Mesenteric fat pad (tissue), 1 donor: ENCODE measurements around the gene LRMDA. TPM values are rescaled to one million over a fixed set of nuclear protein-coding genes. Genes with fewer than 3 reads are reported as not detected.

ENCODE experiments used
- DNase-seq: peaks from one replicate; pipeline ENCODE4 v3.0.0-alpha.2; 2020; ENCODE audit warnings: low spot score
- total RNA-seq: library from RNA; stranded (reverse); fragmentation: NEBNext Ultra II Directional; extraction: Animal tissue kit (Norgen Biotek cat#: 25700); gene quantifications from one replicate; pipeline ENCODE4 v1.2.1, GENCODE V29; 2021
- donor health status: DM: yes; HTN: yes; CAD: no.

Gene LRMDA
- total RNA-seq, 1 donor from 2014 or later: 26.6 TPM

DNA sequence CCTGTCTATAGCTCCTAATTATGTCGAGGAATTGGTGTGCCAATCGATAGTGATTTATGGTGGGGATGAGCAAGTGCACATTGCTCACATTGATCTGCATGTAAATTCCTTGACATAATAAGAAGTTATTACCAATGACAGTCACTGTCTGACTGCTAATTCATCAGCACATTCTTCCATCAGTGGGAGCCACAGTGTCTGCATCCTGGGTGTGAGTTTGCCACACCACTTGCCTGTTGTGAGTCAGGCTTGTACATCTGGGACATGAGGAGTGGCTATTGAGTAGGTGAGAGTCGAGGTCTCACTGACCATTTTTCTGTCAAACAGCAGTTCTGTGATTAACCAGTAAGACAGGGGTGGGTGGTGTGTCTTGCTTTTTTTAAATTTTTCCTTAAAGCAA, 263.4 kb downstream of the LRMDA start:
- DNase-seq: no peak

DNA sequence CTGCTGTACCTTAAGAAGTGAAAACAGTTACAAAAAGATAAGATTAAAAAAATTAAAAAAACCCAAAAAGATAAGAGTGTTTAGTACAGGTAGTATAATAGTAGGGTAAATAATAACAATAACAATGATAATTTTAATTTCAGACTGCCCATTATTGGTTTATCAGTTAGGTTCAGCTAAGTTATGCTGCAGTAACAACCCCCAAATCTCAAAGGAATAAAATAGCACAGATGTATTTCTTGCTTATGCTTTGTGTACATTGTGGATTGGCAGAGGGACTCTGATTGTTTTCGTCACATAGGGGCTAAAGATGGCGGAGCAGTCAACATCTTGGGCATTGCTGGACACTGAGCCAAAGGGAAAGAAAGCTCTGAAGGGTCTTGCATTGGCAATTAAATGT, 264.6 kb downstream of the LRMDA start:
- DNase-seq: no peak

DNA sequence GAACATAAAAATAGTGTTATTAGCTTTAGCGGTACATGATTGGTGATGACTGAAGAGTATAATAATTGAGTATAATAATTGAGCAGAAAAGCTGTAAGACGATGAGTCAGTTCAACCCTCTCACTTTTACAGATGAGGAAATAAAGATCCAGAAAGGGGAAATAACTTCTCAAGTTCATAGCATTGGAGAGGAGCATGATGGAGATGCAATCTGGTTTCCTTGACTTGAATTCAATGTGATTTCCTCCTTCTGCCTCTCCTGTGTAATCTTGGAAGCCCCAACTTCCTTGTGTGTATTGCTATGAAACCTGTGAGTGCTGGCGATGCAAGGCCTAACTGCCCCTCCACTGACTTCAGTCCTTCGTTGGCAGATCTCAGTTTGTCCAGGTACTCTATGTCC, 265.1 kb downstream of the LRMDA start:
- no peak for DNase-seq

DNA sequence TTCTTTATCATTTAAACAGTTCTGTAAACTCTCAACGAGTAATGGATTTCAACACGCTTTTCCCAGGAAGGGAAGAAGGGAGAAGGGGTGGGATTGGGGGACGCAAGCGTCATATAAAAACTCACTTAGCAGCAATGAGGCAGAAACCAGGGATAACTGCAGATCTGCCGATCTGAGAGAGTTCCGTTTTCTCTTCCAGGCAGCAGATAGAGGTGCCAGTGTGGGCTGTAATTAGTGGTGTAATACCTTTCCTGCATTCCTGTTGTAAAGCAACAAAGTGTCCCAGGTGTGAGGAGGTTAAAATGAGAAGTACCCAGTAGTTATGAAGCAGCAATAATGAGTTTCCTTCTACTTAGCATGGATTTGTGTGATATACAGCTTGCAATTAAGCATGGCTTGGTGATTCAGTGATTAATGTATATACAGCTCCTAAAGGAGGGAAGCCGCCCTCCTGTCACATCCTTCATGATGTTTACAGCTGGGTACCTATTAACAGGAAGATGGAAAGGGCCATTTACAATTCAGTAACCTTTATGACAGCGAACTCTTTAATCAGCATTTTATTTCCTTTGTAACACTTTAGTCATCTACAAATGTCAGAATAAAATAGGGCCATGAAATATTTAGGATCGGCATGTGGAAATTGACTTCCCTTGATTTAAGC, 271.9 kb downstream of the LRMDA start:
- DNase-seq: no peak

DNA sequence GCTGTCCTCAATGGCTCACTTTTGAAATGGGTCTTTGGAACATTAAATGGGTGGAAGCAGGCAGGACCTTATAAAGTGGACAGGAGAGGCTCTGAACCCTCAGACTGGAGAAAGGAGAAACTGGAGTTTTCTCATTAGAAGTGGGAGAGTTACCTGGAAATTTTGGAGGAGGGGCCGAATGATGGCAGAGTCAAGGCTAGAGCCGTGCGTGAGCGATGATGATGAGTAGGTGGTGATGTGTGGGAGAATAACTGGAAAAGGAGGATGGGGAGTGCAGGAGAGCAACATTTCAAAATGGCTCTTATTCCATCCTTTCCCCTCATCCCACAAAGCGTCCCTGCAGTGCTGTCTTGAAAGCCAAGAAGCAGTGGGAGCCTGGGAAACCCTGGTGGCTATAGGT, 274.0 kb downstream of the LRMDA start:
- no peak for DNase-seq

DNA sequence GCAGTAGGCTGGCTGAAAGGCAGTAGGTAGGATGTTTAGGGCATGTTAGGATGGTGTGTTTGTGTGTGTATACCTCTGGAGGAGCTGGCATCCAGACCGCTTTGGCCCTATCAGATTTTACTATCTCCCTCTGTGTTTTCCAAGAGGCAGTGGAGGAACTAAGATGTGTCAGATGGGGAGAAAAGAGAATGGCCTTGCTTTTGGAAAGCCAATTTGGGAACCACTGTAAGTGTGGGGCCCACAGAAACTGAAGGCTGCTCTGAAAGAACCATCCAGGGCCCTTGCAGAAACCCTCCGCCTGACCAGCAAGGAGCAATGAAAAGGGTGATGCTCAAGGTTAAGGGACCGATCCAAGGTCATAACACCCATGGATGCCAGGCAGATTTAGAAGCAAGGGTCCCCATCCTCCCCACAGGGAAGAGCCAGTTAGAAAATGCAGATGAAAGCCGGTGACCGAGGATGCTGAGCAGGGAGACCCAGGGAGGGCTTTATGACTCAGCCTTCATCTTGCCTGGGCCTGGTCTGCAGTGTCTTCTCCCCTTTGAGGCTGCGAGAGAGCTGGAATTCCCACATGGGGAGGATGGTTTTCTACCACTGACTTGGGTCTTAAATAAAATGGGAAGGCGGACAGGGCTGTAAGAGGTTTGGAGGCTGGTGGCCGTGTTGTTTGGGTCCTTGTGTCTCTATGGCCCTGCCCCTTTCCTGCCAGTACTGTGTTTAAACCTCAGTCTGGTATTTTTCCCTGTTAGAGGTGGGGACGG, 275.8 kb downstream of the LRMDA start:
- DNase-seq: no peak

DNA sequence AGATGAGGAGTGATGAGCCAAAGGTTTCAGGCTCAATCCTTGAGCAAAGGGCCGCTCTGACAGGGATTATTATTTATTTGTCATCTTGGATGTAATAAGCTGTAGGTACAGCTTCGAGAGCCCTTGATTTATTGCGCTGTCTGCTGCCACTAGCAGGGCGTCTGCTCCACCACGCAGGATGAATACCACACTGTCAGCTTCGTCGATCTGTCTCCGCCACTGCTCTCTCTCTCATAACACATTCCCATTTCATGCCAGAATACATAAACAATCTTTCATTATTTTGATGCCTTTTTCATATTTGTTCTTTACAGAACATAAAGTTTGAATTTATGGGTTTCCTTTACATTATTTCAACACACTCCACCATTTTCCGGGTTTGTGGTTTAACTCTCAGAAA, 276.6 kb downstream of the LRMDA start:
- no peak for DNase-seq

DNA sequence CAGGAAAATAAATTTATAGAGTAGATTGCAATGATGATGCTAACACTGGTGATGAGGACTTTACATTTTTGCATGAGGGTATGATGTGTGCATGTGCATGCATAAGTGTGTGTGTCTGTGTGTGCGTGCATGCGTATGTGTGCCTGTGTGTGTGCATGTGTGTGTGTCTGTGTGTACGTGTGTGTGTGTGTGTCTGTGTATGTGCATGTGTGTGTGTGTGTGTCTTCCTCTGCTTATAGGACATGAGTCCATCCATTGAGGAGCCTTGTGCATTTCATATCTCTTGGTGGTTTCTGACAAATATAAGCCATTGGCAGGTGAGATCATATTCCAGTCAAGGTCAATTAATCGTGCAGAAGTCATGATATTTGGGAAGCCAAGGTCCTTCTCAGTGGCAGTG, 277.8 kb downstream of the LRMDA start:
- DNase-seq: no peak

DNA sequence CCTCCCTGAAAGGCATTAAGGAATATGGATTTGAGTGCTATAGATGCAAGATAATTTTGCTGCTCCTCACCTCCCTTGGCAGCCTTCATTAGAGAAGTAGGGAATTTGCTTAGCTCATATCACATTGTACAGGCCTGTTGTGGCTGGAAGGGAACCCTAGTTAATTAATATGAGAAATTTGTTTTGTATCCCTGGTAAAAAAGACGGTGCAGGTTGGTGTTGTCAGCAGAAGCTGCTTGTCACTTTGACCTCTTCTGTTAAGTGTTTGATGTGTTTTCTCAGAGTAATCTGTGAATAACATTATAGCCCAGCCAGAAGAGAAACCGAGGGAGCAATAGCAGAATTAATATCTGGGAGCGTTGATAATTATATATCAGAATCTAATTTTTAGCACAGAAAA, 278.4 kb downstream of the LRMDA start:
- no peak for DNase-seq

DNA sequence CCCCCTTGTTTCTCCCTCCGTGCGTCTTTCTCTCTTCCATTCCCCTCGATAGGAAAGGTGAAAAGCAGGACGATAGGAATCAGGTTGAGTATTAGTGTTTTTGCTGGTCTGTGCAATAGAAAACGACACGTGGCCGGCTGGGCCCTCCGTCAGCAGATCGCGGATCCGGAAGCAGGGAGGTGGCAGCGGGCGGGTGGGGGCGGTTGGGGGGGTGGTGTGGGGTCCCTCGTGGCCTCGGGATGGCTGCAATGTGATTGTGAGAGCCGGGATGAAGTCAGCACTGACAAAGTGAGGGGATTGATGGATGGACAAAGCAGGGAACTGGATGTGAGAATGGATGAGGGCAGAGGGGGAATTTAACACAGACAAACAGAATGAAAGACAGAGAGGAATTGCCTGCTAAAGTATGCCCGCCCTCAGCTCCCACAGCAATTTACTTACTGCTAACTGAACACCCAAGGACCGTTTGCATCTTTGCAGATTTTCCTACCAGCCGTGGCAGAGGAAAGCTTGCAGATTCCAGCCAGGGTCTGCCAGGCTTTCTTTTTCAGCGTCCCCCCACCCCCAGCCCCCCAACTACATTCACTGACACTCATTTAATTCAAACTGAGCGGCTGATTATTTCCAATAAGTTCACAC, 280.9 kb downstream of the LRMDA start:
- no peak for DNase-seq

DNA sequence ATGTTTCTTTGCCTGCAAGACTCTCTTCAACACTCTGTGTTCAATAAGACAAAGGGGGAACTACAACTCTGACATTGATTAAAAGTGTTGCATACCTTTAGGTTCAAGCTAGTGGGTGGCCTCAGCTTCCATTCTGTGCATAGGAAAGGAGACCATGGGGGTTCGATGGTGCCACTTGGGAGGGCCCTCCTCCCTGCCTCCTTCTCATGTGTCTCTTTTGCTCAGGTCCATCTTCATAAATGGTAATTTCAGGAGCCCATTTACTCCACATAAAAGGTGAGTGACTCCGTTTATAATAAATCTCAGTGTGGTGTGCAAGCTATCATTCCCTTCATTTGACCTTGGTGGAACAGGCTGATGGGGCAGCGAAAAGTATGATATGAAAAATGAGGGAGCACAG, 285.1 kb downstream of the LRMDA start:
- DNase-seq: no peak

DNA sequence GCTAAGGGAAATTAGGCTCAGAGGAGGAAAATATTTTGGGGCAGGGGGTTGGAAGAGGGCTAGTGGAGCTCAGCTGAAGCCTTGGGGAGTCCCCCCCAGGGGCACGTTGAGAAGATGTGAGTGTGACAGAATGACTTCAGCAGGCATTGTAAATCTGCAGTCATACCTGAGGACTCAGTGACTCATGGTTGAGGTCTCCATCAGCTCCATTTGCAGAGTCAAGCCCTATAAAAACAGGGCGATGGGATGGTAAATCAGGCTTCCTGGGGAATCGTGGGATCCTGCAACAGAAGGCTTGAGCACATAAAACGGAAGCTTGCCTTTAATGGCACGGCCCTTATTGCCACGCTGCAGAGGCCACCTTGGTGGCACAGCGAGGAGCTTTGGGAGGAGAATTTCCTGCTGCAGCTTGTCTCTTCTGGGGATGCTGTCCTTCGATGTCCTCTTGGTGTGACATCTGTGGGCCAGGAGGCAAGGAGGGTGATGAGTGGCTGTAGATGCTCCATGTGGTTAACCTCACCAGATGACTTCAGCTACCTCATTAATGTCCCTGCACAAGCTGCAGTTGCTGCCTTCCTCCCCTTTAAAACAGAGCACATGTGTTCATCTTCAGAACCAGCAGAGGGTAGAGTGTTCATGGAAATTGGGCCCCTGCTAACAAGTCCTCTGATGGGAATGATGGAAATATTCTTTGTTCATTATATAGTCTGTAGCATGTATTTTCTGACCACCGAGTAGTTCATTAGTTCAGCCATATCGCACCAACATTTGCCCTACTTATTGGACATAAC, 285.9 kb downstream of the LRMDA start:
- DNase-seq: no peak

DNA sequence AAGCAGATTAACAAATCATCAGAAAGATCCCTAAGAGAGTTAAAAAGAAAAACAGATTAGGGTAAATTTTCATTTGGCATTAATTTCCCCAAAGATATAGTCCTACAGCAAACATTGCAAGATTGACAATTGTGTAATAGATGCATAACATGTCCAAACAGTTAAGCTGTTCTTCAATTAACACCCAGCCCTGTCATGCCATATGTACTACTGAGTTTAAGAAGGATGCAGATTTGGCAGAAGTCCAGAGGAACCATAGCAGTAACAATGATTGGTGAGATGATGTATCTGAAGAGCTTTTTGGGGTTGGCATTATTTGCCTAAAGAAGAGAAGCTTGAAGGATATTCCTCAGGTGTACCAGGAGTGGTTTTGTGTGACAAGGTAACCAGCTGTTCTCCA, 287.6 kb downstream of the LRMDA start:
- DNase-seq: no peak

DNA sequence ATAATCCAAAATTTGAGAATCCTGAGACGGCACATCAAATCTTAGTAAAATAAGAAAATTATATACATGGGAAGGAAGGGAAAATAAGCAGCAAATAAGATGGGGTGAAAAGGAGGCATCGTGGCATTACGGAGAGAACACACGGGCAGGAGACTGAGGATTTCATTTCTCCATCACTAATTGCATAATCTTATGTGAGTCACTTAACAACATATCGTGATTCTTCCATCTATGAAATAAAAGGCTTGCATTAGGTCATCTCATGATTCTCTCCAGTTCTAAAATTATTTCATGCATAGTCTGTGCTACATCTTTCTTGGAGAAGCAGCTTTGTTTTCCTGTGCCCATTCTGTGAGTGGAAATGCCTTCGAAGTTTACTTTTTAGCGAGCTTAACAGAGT, 288.7 kb downstream of the LRMDA start:
- DNase-seq: no peak

DNA sequence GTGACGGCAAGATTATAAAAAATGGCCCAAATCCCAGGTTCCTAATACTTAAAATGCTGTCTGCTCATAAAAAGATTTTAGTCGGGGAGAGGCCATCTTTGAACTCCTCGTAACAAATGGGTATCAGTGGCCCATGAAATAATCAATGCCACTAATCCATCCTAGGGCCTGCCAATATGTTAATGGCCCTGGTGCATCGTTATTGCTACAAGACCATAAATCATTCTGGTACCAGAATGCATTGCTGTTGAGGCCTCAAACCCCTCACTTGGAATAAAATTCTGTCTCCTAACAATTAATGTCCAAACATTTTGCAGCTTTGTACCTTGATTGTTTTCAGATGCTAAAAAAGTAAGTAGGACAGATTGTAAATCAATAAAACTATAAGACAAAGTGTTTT, 290.6 kb downstream of the LRMDA start:
- no peak for DNase-seq

DNA sequence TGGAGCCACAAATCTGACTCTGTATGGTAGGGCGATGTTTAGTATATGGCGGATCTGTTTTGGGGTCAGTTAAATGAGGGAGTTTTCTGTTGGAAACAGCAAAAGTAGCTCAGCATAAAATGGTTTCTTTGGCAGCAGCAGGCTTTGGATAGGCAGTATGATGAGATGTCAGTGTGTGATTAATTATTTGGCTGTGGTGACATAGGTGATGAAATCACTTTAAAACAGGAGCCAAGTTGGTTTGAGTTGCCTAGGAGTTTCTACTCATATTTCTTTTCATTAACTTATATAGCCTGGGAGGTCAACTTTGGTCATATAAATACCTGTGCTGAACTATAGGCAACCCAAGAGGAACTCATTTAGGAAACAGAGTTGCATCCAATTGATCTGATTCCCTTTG, 291.2 kb downstream of the LRMDA start:
- DNase-seq: no peak

DNA sequence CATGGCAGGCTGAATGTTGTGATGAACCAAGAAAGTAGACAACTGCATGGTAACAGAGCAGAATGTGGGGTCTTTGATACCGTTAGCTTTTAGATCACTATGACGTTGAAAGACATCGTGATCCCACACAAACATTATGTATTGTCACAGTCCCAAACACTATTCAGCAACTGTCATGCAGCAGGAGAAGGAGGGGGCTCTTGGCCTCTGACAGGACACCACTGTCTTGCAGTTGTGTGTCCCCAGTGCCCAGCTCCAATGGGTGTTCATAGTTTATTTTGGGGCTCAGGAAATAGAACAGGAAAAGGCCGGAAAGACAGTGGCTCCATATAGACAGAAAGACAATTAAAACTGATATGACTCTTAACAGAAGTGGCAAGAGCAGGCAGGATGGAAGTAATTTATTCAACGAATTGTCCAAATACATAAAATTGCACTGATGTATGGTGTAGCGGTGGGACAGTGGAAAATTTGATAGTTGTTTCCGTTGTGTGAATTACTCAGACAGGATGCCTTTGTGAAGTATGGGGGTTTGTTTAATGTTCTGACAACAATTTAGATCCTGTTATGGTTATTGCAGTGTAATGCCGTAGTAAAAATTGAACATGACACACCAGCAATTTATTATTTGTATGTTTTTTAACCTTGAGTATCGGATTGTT, 292.0 kb downstream of the LRMDA start:
- DNase-seq: no peak

DNA sequence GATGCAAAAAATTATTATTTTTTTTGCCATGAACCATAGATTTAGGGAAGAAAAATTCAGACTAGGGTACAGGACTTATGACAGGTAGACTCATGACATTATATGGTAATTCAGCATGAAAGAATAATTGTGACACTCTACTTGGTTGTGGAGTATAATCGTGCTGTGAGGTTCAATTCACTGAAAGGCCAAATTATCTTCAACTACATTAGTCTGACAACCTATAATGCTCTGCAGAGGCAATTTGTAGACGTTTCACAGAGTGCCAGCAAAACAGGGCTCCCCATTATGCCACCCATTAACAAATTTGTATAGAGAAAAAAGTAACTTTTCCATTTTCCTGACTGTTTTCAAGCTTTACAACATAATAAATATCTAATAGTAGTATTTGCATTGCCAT, 292.6 kb downstream of the LRMDA start:
- no peak for DNase-seq

DNA sequence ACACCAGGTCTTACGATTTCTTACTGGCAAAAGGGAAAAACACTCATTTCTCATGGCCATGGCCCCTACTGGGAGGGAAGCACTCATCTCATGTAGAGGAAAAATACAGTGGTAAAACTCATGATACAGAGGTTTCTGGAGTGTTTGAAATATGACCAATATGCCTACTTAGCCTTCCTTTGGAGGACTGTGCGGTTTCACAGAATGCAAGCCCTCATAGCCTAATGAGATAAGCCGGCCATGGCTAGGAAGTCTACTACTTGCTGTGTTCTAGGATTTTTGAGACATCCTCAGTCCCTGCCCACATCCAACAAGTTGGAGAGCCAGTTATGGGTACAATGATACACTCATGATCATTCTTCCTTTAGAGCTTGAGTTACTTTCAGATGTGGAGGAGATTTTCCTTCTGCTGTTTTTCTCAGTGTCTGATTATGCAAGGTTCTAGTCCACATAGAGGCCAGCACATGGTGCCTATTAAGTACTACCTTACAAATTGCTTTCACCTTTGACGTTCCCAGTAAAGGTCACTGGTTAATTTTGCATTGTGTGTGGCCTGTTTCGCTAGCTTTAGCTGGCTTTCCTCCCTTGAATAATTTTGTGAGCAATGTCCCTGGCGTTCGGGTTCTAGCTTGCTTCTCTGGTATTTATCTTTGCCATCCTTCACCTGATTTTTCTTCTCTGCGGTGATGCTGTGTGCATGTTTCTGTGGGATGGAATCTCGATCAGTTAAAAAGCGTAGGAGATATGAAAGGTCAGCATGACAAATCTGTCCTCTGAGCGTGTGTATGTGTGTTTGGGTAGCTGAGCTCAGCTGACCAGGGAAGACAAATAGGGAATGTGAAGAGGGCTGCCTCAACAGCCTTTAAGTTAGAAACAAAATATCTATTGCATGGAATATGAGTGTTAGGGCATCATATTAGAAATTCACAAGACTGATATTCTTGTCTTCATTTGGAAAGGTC, 295.4 kb downstream of the LRMDA start:
- no peak for DNase-seq

DNA sequence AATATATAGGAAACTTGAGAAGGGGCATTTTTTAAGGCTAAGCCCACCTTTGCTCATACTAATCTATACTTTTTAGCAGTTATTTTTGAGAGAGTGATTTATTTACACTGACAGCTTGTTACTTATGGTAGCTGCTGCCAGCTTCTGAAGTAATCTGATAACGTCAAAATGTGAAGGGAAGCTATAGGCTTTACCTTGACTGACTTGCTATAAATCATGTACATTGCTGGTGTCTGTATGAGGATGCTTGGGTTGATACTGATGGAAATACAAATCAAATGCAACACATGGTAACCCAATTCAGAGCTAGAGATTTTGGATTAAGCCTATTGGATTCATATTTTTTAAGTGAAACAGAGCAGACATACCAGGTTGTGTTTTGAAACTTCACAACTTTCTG, 299.4 kb downstream of the LRMDA start:
- DNase-seq: no peak
